Activated CD8-positive, alpha-beta T cell treated with anti-CD3 and anti-CD28 coated beads, Interleukin-2, amount 10 ng/mL, durations not matched to agents 7 days and 5 days (primary cell): ENCODE measurements around the gene FAM156A. TPM values are rescaled to one million over a fixed set of nuclear protein-coding genes. Genes with fewer than 3 reads are reported as not detected.
A peak's percentile ranks its signal among the peaks of the same experiment; 100 is the strongest.
"Not testable (repeated sequence)": the region's sequence is repeated elsewhere in the genome, so short reads cannot be mapped to it uniquely, and the experiment has no call there.

Experiments
- ATAC-seq: fragments of 150-1000 bp; cut with Tn5 transposase; one replicate; pipeline ENCODE4 v1.10.0; 2021; ENCODE audit warnings: moderate library complexity
- CTCF ChIA-PET: fragments of 350-600 bp; sonication (Branson Sonifier 250); formaldehyde crosslinking; loops from one replicate; lab custom pipeline; 2021; ENCODE audit warnings: antibody characterized with exemption; lab: Charles Lee
- POLR2A ChIA-PET: fragments of 350-600 bp; sonication (Branson Sonifier 250); formaldehyde crosslinking; loops from one replicate; lab custom pipeline; 2021; ENCODE audit warnings: antibody characterized with exemption; lab: Charles Lee
- DNase-seq: peaks from one replicate; pipeline ENCODE4 v3.0.0-alpha.2; 2020
- H3K27ac Mint-ChIP-seq: one replicate; pipeline ENCODE4 v1.8.0; 2021; ENCODE audit warnings: mild to moderate bottlenecking, mixed read lengths
- H3K27me3 Mint-ChIP-seq: one replicate; pipeline ENCODE4 v1.8.0; 2021; ENCODE audit warnings: low read depth, mixed read lengths
- H3K36me3 Mint-ChIP-seq: one replicate; pipeline ENCODE4 v1.8.0; 2021; ENCODE audit warnings: low read depth, mixed read lengths
- H3K4me1 Mint-ChIP-seq: one replicate; pipeline ENCODE4 v1.8.0; 2021; ENCODE audit warnings: low read depth, mixed read lengths
- H3K4me3 Mint-ChIP-seq: one replicate; pipeline ENCODE4 v1.8.0; 2021; ENCODE audit warnings: mild to moderate bottlenecking, mixed read lengths
- H3K9me3 Mint-ChIP-seq: one replicate; pipeline ENCODE4 v1.8.0; 2022; ENCODE audit warnings: mixed read lengths; ENCODE audit not compliant: insufficient read depth
- total RNA-seq, 2 experiments: library from RNA; stranded (reverse); gene quantifications; one replicate each; pipeline ENCODE4 v1.2.3, GENCODE V29; 2021

Gene FAM156A
- total RNA-seq, 2 experiments from 2014 or later, result 19.3 to 19.7 TPM

GRCh38 chrX:52958961-52959360, 643 bp upstream of the FAM156A start:
- CTCF ChIA-PET, H3K9me3 Mint-ChIP-seq, POLR2A ChIA-PET, H3K27ac Mint-ChIP-seq, DNase-seq, H3K4me1 Mint-ChIP-seq, H3K4me3 Mint-ChIP-seq, H3K27me3 Mint-ChIP-seq, H3K36me3 Mint-ChIP-seq: not testable (repeated sequence)
- peak; percentile 28 for ATAC-seq

DNA sequence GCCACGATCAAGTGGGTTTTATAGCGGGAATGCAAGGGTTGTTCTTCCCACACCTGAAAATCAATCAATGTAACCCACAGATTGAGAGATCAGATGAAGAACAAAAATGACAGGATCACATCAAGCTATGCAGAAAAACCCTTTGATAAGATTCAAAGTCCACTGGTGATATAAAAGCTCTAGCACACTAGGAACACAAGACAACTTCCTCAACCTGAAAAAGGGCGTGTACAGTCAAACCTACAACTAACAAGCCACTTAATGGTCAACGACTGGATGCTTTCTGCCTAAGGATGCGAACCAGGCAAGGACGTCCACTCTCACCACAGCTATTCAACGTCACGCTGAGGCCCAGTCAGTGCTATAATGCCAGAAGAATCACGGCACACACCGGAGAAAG, 8.4 kb downstream of the FAM156A start:
- H3K27ac Mint-ChIP-seq, H3K4me1 Mint-ChIP-seq, DNase-seq, CTCF ChIA-PET, H3K27me3 Mint-ChIP-seq, H3K4me3 Mint-ChIP-seq, H3K9me3 Mint-ChIP-seq, ATAC-seq, H3K36me3 Mint-ChIP-seq, POLR2A ChIA-PET: not testable (repeated sequence)

GRCh38 chrX:52949325-52949724, 9.0 kb downstream of the FAM156A start:
- POLR2A ChIA-PET, H3K36me3 Mint-ChIP-seq, H3K4me1 Mint-ChIP-seq, H3K27ac Mint-ChIP-seq, CTCF ChIA-PET, H3K4me3 Mint-ChIP-seq, ATAC-seq, H3K27me3 Mint-ChIP-seq, H3K9me3 Mint-ChIP-seq, DNase-seq: not testable (repeated sequence)

DNA sequence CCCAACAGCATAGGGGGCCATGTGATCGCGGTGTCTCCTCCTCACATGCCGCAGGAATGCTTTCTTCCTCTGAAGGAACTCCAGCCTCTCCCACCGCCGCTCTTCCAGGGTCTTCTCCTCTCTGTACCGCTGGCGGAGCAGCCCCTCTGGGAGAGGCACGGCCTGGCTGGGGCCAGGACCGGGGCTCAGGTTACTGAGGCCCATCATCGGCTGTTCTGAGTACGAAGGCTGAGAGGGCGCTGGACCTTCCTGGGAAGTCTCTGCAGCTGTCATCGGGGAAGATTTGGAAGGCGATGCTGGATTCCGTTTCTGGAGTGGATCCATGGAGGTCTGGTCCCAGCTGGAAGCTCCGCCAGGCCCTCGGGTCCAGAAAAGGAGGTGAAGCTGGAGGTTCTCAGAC, 10.1 kb downstream of the FAM156A start:
- POLR2A ChIA-PET, H3K9me3 Mint-ChIP-seq, CTCF ChIA-PET, H3K36me3 Mint-ChIP-seq, ATAC-seq, H3K27me3 Mint-ChIP-seq, H3K4me3 Mint-ChIP-seq, DNase-seq, H3K27ac Mint-ChIP-seq, H3K4me1 Mint-ChIP-seq: not testable (repeated sequence)

- H3K36me3 Mint-ChIP-seq, POLR2A ChIA-PET, H3K27ac Mint-ChIP-seq, ATAC-seq, H3K4me1 Mint-ChIP-seq, H3K9me3 Mint-ChIP-seq, CTCF ChIA-PET, H3K4me3 Mint-ChIP-seq, H3K27me3 Mint-ChIP-seq, DNase-seq: not testable (repeated sequence)
These were observed 10.8 kb downstream of the FAM156A start for GRCh38 chrX:52947501-52947900.

DNA sequence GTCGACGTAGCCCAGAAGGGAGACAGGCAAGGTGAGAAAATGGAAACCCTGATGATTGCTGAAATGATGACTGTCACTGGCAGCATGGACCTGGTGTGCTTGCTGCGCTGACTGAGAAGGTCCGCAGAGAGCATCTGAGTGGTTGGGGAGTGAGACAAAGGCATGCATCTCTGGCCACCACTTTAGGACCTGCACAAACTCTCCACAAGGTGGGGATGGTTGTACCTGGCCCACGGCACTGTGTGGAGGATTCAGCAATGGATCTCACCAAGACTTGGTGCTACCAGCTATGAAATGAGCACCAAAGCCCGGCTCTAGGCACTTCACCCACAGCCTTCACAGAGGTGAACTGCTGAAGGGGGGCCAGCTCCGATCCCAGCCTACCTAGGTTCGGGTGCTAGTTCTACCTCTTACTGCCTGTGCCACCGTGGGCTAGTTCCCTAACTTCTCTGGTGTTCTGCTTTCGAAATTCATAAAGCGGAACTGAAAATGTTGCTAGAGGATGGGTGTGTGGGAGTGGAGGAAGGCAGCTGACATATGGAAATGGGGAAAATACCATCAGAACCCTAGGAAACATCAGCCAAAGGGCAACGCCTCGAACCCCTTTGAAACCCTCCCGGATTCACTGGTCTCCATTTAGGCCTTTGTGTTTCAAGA, 12.4 kb downstream of the FAM156A start:
- H3K36me3 Mint-ChIP-seq, DNase-seq, CTCF ChIA-PET, H3K4me3 Mint-ChIP-seq, H3K4me1 Mint-ChIP-seq, H3K27ac Mint-ChIP-seq, ATAC-seq, H3K27me3 Mint-ChIP-seq, POLR2A ChIA-PET, H3K9me3 Mint-ChIP-seq: not testable (repeated sequence)

- DNase-seq, H3K9me3 Mint-ChIP-seq, H3K4me3 Mint-ChIP-seq, H3K27me3 Mint-ChIP-seq, H3K36me3 Mint-ChIP-seq, H3K27ac Mint-ChIP-seq, CTCF ChIA-PET, POLR2A ChIA-PET, H3K4me1 Mint-ChIP-seq, ATAC-seq: not testable (repeated sequence)
These were observed 16.6 kb downstream of the FAM156A start for GRCh38 chrX:52941728-52942127.

- POLR2A ChIA-PET, ATAC-seq, DNase-seq, H3K27me3 Mint-ChIP-seq, H3K4me1 Mint-ChIP-seq, CTCF ChIA-PET, H3K36me3 Mint-ChIP-seq, H3K4me3 Mint-ChIP-seq, H3K27ac Mint-ChIP-seq, H3K9me3 Mint-ChIP-seq: not testable (repeated sequence)
These were observed 17.6 kb downstream of the FAM156A start for GRCh38 chrX:52940704-52941103.

GRCh38 chrX:52935470-52935784, 22.9 kb downstream of the FAM156A start:
- CTCF ChIA-PET, result interaction anchor here (0.6 kb wide), 2 partner anchors 12 to 48 kb away, joined by 3 read pairs; no protein-coding TSS in a partner anchor

GRCh38 chrX:52934704-52935469, 23.4 kb downstream of the FAM156A start:
- Mint-ChIP-seq H3K27ac (peak overlapping the region; percentile 96), H3K36me3 (no peaks in the 10 kb centered on the region), H3K9me3 (no peaks in the 10 kb centered on the region), H3K4me1 (peaks cover 10% of the 10 kb centered on the region), H3K27me3 (no peaks in the 10 kb centered on the region), H3K4me3 (peak overlapping the region; percentile 84)
- ChIA-PET POLR2A (no interaction called here), CTCF (interaction anchor here (0.6 kb wide), 2 partner anchors 12 to 49 kb away, joined by 3 read pairs; no protein-coding TSS in a partner anchor)
- DNase-seq (peak; percentile 93), ATAC-seq (peak; percentile 95)

More at GRCh38 chrX:52935470-52935784, 22.9 kb downstream of the FAM156A start:
- H3K9me3 Mint-ChIP-seq, DNase-seq, H3K36me3 Mint-ChIP-seq, H3K27me3 Mint-ChIP-seq, POLR2A ChIA-PET: not testable (repeated sequence)
- H3K27ac Mint-ChIP-seq, result peak overlapping the region; percentile 96
- H3K4me1 Mint-ChIP-seq, result peaks cover 10% of the 10 kb centered on the region
- H3K4me3 Mint-ChIP-seq, result peak overlapping the region; percentile 84
- peak; percentile 10 for ATAC-seq

DNA sequence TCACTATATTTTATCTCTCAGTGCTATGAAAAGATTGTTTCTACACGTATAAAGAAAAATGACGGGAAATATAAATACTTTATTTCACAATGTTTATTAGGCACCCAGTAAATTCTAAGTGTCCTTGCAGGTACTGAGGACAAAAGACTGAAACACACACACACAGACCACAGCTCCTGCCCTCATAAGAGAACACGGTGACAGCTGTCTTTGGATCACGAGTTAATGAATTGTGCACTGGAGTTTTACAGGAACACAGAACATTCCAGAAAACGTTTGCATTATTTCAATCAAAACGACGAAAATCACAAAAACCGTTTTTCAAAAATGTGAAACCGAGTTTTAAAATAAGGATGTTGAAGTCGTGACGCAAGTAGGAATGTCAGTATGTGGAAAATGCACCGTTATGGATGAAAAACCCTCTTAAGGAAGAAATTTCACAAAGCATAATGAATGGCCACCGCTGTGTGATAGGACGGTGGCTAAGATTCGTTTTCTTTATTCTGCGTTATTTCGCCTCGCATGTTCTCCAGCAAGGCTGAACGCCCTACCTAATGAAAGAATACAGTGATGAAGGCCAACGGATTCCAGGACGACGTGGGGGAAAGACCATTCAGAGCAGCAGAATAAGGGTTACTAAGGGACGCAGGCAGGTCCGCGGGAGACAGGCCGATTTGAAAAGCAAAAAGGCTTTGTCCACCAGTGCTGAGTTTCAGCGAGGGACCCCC, 24.2 kb downstream of the FAM156A start:
- POLR2A ChIA-PET, result no interaction called here

DNA sequence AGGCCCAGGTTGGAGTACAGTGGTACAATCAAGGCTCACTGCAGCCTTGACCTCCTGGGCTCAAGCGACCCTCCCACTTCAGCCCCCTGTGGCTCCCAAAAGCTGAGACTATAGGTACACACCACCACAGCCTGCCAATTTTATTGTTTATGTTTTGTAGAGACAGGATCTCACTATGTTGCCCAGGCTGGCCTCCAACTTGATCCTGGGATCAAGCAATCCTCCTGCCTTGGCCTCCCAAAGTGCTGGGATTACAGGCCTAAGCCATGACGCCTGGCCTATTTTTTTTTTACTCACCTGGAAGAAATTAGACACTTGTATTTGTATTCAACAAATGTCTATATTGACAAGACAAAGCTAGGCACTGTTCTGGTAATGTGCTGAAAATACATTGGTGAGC, 25.1 kb downstream of the FAM156A start:
- no peak overlapping the region for H3K27ac Mint-ChIP-seq
- ChIA-PET POLR2A (no interaction called here), CTCF (no interaction called here)
- H3K36me3 Mint-ChIP-seq, result no peaks in the 10 kb centered on the region
- DNase-seq (no peak), ATAC-seq (no peak)
- no peaks in the 10 kb centered on the region for H3K9me3 Mint-ChIP-seq
- H3K27me3 Mint-ChIP-seq, result peaks cover 8% of the 10 kb centered on the region
- H3K4me1 Mint-ChIP-seq, result peaks cover 10% of the 10 kb centered on the region
- no peak overlapping the region for H3K4me3 Mint-ChIP-seq

More for the DNA sequence above, 24.2 kb downstream of the FAM156A start:
- Mint-ChIP-seq H3K9me3 (no peaks in the 10 kb centered on the region), H3K4me3 (peak overlapping the region; percentile 84), H3K36me3 (no peaks in the 10 kb centered on the region), H3K27me3 (peaks cover 4% of the 10 kb centered on the region), H3K27ac (peak overlapping the region; percentile 96), H3K4me1 (peaks cover 10% of the 10 kb centered on the region)
- CTCF ChIA-PET, result no interaction called here
- no peak for ATAC-seq
- DNase-seq, result no peak
